DND-41 (cell line): Measurements from ENCODE around the gene MUC15.

Source experiments
- EZH2 ChIP-seq: IDR thresholded peaks from 3 replicates; pipeline ENCODE4 v1.6.1; 2012; ENCODE audit warnings: borderline replicate concordance, low read depth, mild to moderate bottlenecking, moderate library complexity, low read length, inconsistent platforms; ENCODE audit not compliant: severe bottlenecking
- TF ChIP-seq, protein P1 (sequence below): IDR thresholded peaks from 2 replicates; pipeline ENCODE4 v1.5.1; 2012; ENCODE audit warnings: borderline replicate concordance, low read length, moderate library complexity, mild to moderate bottlenecking; ENCODE audit not compliant: poor library complexity, severe bottlenecking; ENCODE audit errors: extremely low read depth

DNA sequence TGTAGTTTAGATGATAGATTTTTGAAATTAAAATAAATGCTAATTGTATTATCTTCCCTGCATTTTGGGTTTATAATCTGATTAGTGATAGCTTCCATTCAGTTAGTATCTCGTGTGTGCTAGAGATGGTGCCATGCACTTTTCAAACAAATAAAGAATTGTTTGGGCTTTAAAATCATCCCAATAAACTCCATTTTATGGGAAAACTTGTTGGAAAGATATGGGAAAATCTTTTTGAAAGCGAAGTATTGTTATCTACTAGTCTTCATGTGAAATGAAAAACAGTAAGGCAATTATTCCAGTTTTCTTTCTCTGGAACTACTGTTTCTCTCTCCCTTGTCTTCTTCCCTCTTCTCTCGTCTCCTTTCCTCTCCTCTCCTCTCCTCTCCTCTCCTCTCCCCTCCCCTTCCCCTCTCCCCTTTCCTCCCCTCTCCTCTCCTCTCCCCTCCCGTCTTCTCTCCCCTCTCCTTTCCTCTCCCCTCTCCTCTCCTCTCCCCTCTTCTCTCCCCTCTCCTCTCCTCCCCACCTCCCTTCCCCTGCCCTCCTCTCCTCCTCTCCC lies 27.9 kb upstream of the MUC15 start:
- TF ChIP-seq, protein P1, sequence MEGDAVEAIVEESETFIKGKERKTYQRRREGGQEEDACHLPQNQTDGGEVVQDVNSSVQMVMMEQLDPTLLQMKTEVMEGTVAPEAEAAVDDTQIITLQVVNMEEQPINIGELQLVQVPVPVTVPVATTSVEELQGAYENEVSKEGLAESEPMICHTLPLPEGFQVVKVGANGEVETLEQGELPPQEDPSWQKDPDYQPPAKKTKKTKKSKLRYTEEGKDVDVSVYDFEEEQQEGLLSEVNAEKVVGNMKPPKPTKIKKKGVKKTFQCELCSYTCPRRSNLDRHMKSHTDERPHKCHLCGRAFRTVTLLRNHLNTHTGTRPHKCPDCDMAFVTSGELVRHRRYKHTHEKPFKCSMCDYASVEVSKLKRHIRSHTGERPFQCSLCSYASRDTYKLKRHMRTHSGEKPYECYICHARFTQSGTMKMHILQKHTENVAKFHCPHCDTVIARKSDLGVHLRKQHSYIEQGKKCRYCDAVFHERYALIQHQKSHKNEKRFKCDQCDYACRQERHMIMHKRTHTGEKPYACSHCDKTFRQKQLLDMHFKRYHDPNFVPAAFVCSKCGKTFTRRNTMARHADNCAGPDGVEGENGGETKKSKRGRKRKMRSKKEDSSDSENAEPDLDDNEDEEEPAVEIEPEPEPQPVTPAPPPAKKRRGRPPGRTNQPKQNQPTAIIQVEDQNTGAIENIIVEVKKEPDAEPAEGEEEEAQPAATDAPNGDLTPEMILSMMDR, result no peak
- no peak for TF ChIP-seq EZH2
